ENCODE results near the gene ING3. TPM values are rescaled to one million over a fixed set of nuclear protein-coding genes. Genes with fewer than 3 reads are reported as not detected.

ING3 gene
- total and polyA plus RNA-seq, 2 donors (not counting 3 experiments of a cell fraction or from before 2014, with no cell fraction given), result 8.7 to 19.6 TPM

DNA sequence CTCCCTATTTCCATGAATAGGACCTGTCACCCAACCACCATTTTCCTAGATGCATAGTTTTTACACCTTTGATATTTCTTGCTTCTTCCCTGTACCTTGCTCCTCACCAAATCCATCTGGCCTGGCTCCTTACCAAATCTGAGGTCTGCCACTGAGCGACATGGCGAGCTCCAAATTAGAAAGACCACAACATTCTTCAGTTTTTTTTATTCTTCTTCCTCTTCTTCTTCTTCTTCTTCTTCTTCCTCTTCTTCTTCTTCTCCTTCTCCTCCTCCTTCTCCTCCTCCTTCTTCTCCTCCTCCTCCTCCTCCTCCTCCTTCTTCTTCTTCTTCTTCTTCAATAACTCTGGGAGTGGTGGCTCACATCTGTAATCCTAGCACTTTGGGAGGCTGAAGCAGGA is 45.1 kb downstream of the ING3 start:
- H3K79me2 ChIP-seq (ENCODE audit: control insufficient read depth, insufficient read depth, low read length), result no peaks in the 10 kb centered on the region
- DNase-seq (ENCODE audit: low read depth, low spot score) (no peak), FAIRE-seq (no peak)
- H3K9ac ChIP-seq (replicated peaks; ENCODE audit: extremely low read depth, insufficient read depth, low read length), result no peak overlapping the region
- H3K4me1 ChIP-seq (ENCODE audit: control insufficient read depth, extremely low read depth, insufficient read depth, low read length), result peaks cover 6% of the 10 kb centered on the region
- no peak overlapping the region for H2AFZ ChIP-seq (ENCODE audit: low read depth, low read length)
- H3K9me1 ChIP-seq (replicated peaks; ENCODE audit: control insufficient read depth, extremely low read depth, insufficient read depth, low read length), result no peaks in the 10 kb centered on the region
- TF ChIP-seq CTCF (IDR thresholded peaks at IDR 0.05; ENCODE audit: extremely low read depth in 1 of 2, insufficient read depth in 1 of 2, low read depth in 1 of 2, low read length in 2 of 2) (no peak), MAX (IDR thresholded peaks at IDR 0.05; ENCODE audit: insufficient read depth, insufficient read length) (no peak), FOS (IDR thresholded peaks at IDR 0.05; ENCODE audit: borderline replicate concordance, insufficient read depth, low read length) (no peak), POLR2AphosphoS5 (IDR thresholded peaks at IDR 0.05; ENCODE audit: insufficient read depth, low read depth, low read length) (no peak), POLR2A (IDR thresholded peaks at IDR 0.05; ENCODE audit: low read depth, low read length) (no peak), EZH2 (IDR thresholded peaks at IDR 0.05; ENCODE audit: borderline replicate concordance, low read depth, low read length, severe bottlenecking) (no peak), GATA2 (IDR thresholded peaks at IDR 0.05; ENCODE audit: insufficient read depth, insufficient read length, low read depth, low read length) (no peak), MYC (IDR thresholded peaks at IDR 0.05; ENCODE audit: low read depth, low read length) (no peak), JUN (IDR thresholded peaks at IDR 0.05; ENCODE audit: borderline replicate concordance, insufficient read depth, insufficient read length, low read depth) (no peak)
- H3K27me3 ChIP-seq (ENCODE audit: control insufficient read depth in 2 of 2, insufficient read depth in 2 of 2, low read length in 2 of 2), result peaks cover 2 to 3% of the 10 kb centered on the region in 2 experiments
- BruUV-seq (replicated peaks), result no TSS peak
- no peak overlapping the region for H3K27ac ChIP-seq (ENCODE audit: insufficient read depth, low read depth, low read length)
- POLR2A ChIA-PET, result interaction anchor here (0.7 kb wide), 1 partner anchor 86 kb away, joined by 3 read pairs; no protein-coding TSS in a partner anchor
- intact Hi-C loops (cut with micrococcal nuclease), result no loop called here
- no peak overlapping the region for H3K4me3 ChIP-seq (replicated peaks in 1 of 3; ENCODE audit: insufficient read depth in 1 of 3, low read depth in 1 of 3, low read length in 3 of 3)
- no peaks in the 10 kb centered on the region for H3K9me3 ChIP-seq (replicated peaks; ENCODE audit: control insufficient read depth, insufficient read depth, low read length)
- CTCF ChIA-PET, result interaction anchor here (1.0 to 7.6 kb wide), 6 partner anchors 8 to 113 kb away, joined by 3 to 71 read pairs (median 5); partner anchors contain the start of gene CPED1
- no peak overlapping the region for H3K4me2 ChIP-seq (ENCODE audit: insufficient read depth, low read length)
- H3K36me3 ChIP-seq (ENCODE audit: control insufficient read depth in 2 of 2, extremely low read depth in 1 of 2, insufficient read depth in 2 of 2, low read length in 2 of 2), result no peaks in the 10 kb centered on the region
- dilution Hi-C loops (cut with MboI; ENCODE audit: extremely low pct_ligation_motif_present, low sequenced_read_pairs), result loop anchor here (25.0 kb wide), 1 partner anchor 92 kb away; no protein-coding TSS in a partner anchor
- H4K20me1 ChIP-seq (replicated peaks; ENCODE audit: control insufficient read depth, extremely low read depth, insufficient read depth, low read length), result no peaks in the 10 kb centered on the region
